Gastroesophageal sphincter (tissue), 4 donors: ENCODE data around the gene RPTOR. TPM values are rescaled to one million over a fixed set of nuclear protein-coding genes. Genes with fewer than 3 reads are reported as not detected.

Source experiments
- ATAC-seq: fragments of 150-250 bp; one replicate; pipeline ENCODE4 v1.9.1; 2016; ENCODE audit warnings: mild to moderate bottlenecking, moderate library complexity
- H3K27ac ChIP-seq, 4 donors: fragments of 200-600 bp; sonication (generic) in 3 of 4; 1 replicate in 3 of 4; 2 replicates in 1 of 4; pipeline ENCODE4 v1.5.1; 2016 to 2019
- H3K27me3 ChIP-seq: fragments of 200-600 bp; sonication (generic); one replicate; pipeline ENCODE4 v1.5.1; 2019
- H3K36me3 ChIP-seq, 2 donors: fragments of 200-600 bp; sonication (generic); one replicate each; pipeline ENCODE4 v1.5.1; 2019; ENCODE audit warnings: control low read depth in 1 of 2
- H3K4me1 ChIP-seq, 3 donors: fragments of 200-600 bp; sonication (generic); 1 replicate in 2 of 3; 2 replicates in 1 of 3; pipeline ENCODE4 v1.5.1; 2016 to 2019; ENCODE audit warnings: control low read depth in 2 of 3
- H3K4me3 ChIP-seq, 2 donors: fragments of 200-600 bp; sonication (generic); one replicate each; pipeline ENCODE4 v1.5.1; 2019; ENCODE audit warnings: mild to moderate bottlenecking in 1 of 2, moderate library complexity in 1 of 2
- H3K9me3 ChIP-seq, 3 donors: fragments of 200-600 bp; sonication (generic); one replicate each; pipeline ENCODE4 v1.5.1; 2017 to 2019; ENCODE audit warnings: control low read depth in 2 of 3
- CTCF ChIP-seq, 4 experiments: fragments of 200-600 bp in 2 of 4; fragments of 450-650 bp in 2 of 4; sonication (generic) in 1 of 4; IDR thresholded peaks; one replicate each; pipeline ENCODE4 v1.5.1; 2017 to 2019; ENCODE audit warnings: antibody characterized with exemption in 4 of 4, mild to moderate bottlenecking in 2 of 4, moderate library complexity in 2 of 4
- EP300 ChIP-seq: sonication (generic); formaldehyde crosslinking; IDR thresholded peaks from one replicate; pipeline ENCODE4 v1.6.1; 2017; ENCODE audit warnings: antibody characterized with exemption, mild to moderate bottlenecking
- POLR2A ChIP-seq, 2 donors: fragments of 450-650 bp; IDR thresholded peaks; one replicate each; pipeline ENCODE4 v1.6.1; 2017; ENCODE audit warnings: antibody characterized with exemption in 2 of 2, mild to moderate bottlenecking in 2 of 2, moderate library complexity in 1 of 2
- POLR2AphosphoS5 ChIP-seq: sonication (generic); formaldehyde crosslinking; IDR thresholded peaks from one replicate; pipeline ENCODE4 v1.6.1; 2017; ENCODE audit warnings: antibody characterized with exemption
- WGBS, 2 donors: methylation state at CpG; one replicate each; pipeline ENCODE4 v1.1.5; 2018; ENCODE audit warnings: low coverage in 1 of 2; 5-methylcytosine and 5-hydroxymethylcytosine counted together
- total RNA-seq, 4 donors: library from RNA; depleted of rRNA; stranded (reverse); fragments of >200 nt; gene quantifications; one replicate each; pipeline ENCODE4 v1.1.0, GENCODE V29; 2016

The RPTOR gene
- total RNA-seq, 4 donors from 2014 or later: 25.7 to 56.8 (median 39.7) TPM

- no peak overlapping the region for H3K27ac ChIP-seq
- no peaks in the 10 kb centered on the region for H3K9me3 ChIP-seq
- H3K4me3 ChIP-seq: no peak overlapping the region
- no peak for ATAC-seq
- 85% methylated on average over 4 to 7 of the region's 28 CpGs for WGBS, 2 donors
- H3K4me1 ChIP-seq: peaks cover 0 to 24% (median 0%) of the 10 kb centered on the region in 3 donors
- TF ChIP-seq POLR2AphosphoS5 (no peak), CTCF (IDR thresholded peaks at IDR 0.05) (no peak)
- no peaks in the 10 kb centered on the region for H3K27me3 ChIP-seq
- no peaks in the 10 kb centered on the region for H3K36me3 ChIP-seq
These were observed 149.7 kb downstream of the RPTOR start for GRCh38 chr17:80694085-80694991.

- H3K9me3 ChIP-seq: no peaks in the 10 kb centered on the region
- no peak overlapping the region for H3K4me3 ChIP-seq
- no peak overlapping the region for H3K27ac ChIP-seq
- WGBS, 2 donors: 82 to 88% methylated on average over 18 to 19 of the region's 28 CpGs
- TF ChIP-seq POLR2AphosphoS5 (no peak), CTCF (IDR thresholded peaks at IDR 0.05) (no peak), EP300 (no peak), POLR2A (IDR thresholded peaks at IDR 0.05) (no peak)
- no peak for ATAC-seq
- peaks cover 0 to 24% (median 0%) of the 10 kb centered on the region in 3 donors for H3K4me1 ChIP-seq
- no peaks in the 10 kb centered on the region for H3K27me3 ChIP-seq
- no peaks in the 10 kb centered on the region for H3K36me3 ChIP-seq
These were observed 150.6 kb downstream of the RPTOR start for GRCh38 chr17:80694992-80695912.

- Histone ChIP-seq H3K4me3 (no peak overlapping the region), H3K27me3 (no peaks in the 10 kb centered on the region), H3K4me1 (peaks cover 0 to 24% (median 0%) of the 10 kb centered on the region in 3 donors), H3K27ac (no peak overlapping the region), H3K36me3 (no peaks in the 10 kb centered on the region), H3K9me3 (no peaks in the 10 kb centered on the region)
- no peak for TF ChIP-seq EP300
- TF ChIP-seq CTCF (IDR thresholded peaks at IDR 0.05): no peak
- no peak for TF ChIP-seq POLR2AphosphoS5
- TF ChIP-seq POLR2A (IDR thresholded peaks at IDR 0.05): no peak
- WGBS, 2 donors: 88% methylated on average over 4 of the region's 4 CpGs; no CpG with 5 or more reads in 1 of the 2 donors
- no peak for ATAC-seq
These were observed 151.3 kb downstream of the RPTOR start for GRCh38 chr17:80695979-80696378.

- H3K27ac ChIP-seq: no peak overlapping the region
- TF ChIP-seq POLR2AphosphoS5: no peak
- no peak for TF ChIP-seq CTCF (IDR thresholded peaks at IDR 0.05)
- TF ChIP-seq POLR2A (IDR thresholded peaks at IDR 0.05): no peak
- no peak for TF ChIP-seq EP300
- H3K36me3 ChIP-seq: no peaks in the 10 kb centered on the region
These were observed 151.8 kb downstream of the RPTOR start for GRCh38 chr17:80696456-80696855.

More at GRCh38 chr17:80696456-80696855, 151.8 kb downstream of the RPTOR start:
- 100% methylated on average over 1 of the region's 14 CpGs; no CpG with 5 or more reads in 1 of the 2 donors for WGBS, 2 donors
- no peak for ATAC-seq
- Histone ChIP-seq H3K4me1 (peaks cover 0 to 24% (median 0%) of the 10 kb centered on the region in 3 donors), H3K27me3 (no peaks in the 10 kb centered on the region), H3K9me3 (no peaks in the 10 kb centered on the region), H3K4me3 (no peak overlapping the region)
